ENCODE measurements around the gene CHST15.

Gene CHST15

DNA sequence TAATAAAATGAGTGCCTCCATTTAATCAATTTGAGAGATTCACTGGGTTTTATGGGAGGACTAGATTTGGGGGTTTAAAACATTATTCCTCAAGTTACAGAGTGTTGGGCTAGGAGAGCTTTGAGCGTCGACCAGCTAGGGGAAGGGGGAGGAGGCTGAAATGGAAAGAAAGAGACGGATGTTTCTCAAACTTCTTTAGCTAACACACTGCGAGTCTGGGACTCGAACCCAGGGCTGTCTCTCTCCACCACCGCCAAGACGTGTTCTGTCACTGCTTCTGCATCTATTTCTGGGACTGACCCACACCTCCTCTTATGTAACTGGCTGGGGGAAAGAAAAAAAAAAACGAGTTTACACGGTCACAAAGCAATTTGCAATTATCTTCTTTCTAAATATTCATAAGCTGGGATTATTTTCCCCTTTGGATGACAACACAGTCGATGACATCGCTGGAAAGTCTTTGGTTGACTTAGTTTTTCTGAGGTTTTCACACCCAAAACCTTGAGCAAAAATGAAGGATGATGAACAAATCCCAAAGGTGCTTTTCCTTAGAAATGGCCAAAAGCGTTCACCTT, 27.2 kb downstream of the CHST15 start:
- DNase-seq (ENCODE audit: low read depth, low spot score), result no peak

DNA sequence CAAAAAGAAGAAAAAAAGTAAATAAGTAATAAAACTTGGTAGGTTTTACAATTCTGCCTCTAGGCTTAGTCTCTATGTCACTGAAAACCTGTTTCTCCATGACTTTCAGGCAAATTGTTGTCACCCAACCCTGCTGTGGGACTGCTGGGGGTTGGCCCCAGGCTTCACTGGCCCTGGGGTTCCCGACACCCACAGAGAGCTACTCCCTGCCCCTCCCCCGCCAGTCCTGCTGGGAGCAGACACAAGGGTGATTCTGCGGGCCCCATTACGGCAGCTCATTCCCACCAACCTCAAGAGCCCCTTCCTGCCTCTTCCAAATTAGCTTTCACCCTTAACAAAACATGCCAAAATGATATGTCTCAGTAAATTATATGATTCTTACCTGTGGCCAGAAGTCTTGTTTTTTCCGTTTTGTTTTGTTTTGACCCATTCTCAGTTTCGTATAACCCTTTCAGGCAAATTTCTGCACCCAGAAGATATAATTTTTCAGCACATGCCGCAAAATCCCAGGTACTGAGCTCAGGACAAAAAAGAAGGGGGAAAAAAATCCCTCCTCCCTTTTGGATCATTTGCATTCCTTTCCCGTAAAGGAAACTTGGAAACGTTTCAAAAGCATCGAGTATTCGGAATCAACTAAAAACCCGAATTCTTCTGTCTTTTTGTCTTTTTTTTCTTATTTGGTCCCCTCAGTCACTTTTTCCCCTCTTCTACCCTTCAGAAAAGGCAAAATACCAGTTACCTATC, 27.8 kb downstream of the CHST15 start:
- no peak for DNase-seq (ENCODE audit: low read depth, low spot score)

DNA sequence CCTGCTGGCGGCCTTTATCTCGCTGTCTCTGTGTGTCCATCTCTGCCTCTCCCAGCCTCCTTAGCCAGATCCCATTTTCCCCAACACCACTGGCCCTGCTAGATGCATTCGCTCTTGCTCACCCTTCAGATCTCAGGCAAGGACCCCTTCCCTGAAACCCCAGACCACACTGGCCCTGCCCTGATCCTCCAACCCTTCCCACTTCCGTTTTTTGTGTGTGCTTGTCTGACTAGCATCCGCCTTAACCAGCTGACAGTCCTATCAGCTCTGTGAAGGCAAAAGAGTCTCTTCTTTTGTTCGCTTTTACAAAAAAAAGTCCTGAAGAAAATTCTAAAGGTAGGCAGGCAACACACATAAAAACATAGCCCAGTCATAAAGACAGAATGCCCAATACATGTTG, 28.7 kb downstream of the CHST15 start:
- no peak for DNase-seq (ENCODE audit: low read depth, low spot score)

DNA sequence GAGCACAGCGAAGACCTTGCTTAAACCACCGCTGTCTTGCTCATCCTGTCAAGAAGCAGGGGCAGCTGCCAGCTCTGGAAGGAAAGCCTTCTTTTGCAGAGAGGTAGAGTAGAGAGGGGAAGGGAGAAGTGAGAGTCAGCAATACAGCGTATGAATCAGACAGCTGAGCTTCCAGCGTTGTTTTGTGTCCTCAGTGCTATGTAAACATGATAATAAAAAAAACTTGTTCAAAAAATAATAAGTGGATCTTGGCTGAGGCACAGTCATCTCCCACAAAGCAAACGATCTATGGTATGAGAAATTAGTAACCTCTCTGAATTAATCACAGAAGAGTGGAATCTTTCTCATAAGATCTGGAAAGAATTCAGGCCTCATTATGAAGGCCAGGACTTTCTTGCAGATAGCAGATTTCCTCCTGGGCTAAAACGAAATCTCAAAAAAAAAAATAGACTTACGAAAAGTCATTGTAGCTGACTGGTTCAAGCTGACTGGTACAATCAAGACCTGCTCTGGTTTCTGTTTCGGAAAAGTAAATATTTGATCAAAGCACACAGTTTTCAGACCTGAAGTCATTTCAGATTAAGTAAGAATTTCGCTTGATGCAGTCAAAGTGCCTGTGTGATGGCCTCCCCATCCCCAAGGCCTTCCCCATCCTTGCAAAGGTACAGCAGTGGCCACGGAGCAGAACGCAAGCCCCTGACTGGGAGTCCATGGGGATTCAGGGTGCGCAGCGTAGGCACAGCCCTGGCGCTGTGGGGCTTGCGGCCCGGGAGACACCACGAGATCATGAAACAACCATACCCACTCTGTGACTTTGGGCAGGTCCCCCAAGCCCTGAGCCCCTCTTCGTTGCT, 29.4 kb downstream of the CHST15 start:
- no peak for DNase-seq (ENCODE audit: low read depth, low spot score)

DNA sequence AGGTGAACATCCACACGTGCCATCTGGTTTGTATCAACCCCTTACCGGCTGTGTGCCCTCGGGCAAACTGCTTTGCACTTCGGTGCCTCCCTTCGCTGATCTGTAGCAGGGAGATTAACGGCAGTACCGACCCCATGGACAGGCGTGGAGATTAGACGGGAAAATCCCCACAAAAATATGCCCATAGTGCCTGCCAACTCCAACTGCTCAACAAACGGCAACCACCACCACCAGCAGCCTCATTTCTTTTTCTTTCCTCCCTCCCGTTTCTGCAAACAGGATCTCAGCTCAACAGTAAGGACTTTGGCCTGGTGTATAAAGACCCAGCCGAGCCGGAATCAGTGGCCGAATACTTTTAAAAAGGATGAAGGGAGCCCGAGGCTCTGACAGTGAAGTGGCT, 31.0 kb downstream of the CHST15 start:
- DNase-seq (ENCODE audit: low read depth, low spot score), result no peak

DNA sequence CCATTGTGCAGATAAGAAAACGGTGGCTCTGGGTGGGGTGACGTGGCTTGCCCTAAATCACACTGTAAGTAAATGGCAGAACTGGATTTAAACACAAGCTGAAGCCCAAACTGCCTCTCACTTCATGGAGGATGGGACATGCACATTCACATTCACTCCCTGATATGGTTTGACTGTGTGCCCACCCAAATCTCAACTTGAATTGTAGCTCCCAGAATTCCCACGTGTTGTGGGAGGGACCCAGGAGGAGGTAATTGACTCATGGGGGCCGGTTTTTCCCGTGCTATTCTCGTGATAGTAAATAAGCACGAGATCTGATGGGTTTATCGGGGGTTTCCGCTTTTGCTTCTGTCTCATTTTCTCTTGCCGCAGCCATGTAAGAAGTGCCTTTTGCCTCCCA, 32.4 kb downstream of the CHST15 start:
- no peak for DNase-seq (ENCODE audit: low read depth, low spot score)

DNA sequence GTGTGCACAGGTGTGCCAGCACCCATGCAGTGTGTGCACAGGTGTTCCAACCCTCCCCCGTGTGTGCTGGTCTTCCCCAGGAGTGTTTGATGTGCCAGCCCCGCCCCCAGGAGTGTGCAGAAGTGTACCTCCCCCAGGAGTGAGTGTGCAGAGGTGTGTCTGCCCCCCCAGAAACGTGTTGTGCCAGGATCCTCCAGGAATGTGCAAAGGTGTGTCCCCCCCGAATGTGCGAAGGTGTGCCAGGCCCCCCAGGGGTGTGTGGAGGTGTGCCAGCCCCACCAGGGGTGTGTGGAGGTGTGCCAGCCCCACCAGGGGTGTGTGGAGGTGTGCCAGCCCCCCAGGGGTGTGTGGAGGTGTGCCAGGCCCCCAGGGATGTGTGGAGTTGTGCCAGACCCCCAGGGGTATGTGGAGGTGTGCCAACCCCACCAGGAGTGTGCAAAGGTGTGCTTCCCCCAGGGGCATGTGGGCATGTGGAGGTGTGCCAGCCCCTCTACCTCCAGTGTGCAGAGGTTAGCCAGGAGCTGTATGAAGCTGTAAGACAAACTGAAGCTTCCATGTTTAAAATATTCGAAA, 33.2 kb downstream of the CHST15 start:
- no peak for DNase-seq (ENCODE audit: low read depth, low spot score)

DNA sequence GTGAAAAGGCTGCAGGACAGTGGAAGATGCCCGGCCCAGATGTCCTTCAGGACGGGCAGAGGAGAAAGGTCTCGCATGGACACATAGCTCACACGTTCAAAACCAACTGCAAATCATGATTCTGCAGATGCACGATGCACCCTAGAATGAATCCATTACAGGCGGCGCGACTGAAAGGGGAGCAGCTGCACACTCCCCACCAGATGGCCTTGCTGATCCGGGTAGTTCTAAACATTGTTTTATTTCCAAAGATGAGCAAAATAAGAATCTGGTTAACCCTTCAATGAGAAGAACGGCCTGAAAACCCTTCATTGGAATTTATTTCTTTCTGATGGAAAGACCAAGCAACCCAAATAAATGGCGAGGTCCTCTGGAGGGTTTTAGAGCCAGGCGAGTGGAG, 33.8 kb downstream of the CHST15 start:
- no peak for DNase-seq (ENCODE audit: low read depth, low spot score)

DNA sequence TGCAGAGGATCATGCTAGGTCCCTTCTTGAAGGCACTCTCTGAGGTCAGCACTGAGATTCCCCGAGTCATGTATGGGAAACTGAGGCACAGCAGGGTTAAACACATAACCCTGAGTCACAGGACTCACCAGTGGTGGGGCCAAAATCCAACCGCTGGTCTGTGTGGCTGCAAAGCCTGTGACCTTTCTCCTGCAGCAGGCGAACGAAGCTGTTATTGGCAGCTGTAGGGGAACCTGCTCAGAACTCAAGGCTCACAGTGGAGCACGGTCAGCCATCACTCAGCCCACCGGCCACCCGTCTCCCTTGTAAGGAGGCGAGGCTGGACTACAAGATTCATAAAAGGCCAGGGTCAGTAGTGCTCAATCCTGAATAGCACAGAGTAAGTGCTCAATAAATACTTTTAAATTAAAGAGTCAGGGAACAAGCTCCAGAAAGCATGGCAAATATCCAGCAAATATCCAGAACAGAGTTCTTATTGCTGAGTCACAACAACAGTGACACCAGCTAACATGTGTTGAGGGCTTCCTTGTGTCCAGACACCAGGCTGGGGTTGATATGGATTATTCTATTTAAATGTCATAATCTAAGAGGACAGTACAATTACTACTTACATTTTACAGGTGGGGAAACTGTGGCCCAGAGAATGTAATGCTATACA, 34.9 kb downstream of the CHST15 start:
- no peak for DNase-seq (ENCODE audit: low read depth, low spot score)

DNA sequence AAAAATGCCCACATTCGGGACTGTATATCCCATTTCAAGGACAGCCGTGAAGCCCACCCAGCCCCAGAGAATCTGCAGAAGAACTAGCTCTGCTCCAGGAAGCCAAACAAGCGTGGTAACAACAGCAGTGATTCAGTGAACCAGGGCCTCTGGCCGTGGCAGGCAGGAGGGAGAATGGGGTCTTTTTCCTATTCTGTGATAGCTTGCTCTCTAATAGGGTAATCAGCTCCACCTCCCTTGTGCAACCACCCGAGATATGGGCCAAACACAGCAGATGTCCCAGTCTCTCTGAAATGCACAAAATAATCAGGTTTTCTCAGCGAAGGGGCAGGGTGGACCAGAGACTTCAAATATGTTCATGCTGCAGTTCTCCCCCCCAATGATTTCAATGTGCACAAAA, 35.8 kb downstream of the CHST15 start:
- DNase-seq (ENCODE audit: low read depth, low spot score), result no peak

DNA sequence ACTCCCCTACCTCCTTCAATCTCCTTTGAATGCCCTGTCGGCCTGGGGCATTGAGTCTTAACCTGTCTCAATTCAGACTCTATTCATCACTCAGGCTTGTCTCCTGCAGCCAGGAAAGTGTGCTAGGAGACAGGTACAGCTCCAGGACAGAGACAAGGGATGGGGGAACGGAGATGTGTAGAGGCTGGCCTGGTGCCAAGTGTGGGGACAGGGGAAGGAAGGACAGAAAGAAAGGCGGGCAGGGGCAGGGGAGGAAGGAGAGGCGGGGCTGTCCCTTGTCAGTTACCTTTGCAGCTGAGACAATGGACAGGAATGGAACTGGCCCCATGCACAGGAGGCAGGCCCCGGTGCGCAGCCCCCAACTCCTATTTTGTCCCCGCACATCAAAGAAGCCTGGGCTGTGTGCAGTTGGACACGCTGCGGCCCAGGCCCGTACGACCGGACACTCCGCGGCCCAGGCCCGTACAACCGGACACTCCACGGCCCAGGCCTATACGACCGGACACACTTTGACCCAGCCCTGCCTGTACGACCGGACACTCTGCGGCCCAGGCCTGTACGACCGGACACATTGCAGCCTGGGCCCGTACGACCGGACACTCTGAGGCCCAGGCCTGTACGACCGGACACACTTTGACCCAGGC, 36.9 kb downstream of the CHST15 start:
- no peak for DNase-seq (ENCODE audit: low read depth, low spot score)

DNA sequence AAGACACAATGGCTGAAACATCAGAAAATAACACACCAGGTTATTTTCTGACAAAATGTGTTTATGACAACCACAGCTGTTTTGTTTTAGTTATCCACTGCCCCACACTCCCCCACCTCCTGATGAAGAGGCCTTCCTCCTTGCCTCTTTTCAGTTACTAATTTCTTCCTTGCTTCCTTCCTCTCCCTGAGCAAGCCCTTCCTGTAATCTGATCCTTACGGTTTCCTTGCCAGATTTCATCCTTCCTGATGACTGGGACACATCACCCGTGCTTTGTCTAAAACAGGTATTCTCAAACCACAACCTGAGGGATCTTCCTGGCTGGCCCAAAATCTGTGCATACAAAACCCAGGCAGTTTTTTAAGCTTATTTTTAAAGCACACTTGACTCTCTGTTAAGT, 39.4 kb downstream of the CHST15 start:
- DNase-seq (ENCODE audit: low read depth, low spot score), result no peak

DNA sequence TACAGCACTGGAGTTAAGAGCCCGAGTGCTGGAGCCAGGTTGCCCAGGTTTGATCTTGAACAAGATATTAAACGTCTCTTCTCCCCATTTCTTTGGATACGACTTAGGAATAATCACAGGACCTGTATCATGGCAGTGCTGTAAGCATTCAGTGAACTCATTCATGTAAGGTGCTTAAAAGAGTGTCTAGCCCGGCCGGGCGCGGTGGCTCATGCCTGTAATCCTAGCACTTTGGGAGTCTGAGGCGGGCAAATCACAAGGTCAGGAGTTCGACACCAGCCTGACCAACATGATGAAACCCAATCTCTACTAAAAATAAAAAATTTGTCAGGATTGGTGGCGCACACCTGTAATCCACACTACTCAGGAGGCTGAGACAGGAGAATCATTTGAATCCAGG, 40.8 kb downstream of the CHST15 start:
- no peak for DNase-seq (ENCODE audit: low read depth, low spot score)

DNA sequence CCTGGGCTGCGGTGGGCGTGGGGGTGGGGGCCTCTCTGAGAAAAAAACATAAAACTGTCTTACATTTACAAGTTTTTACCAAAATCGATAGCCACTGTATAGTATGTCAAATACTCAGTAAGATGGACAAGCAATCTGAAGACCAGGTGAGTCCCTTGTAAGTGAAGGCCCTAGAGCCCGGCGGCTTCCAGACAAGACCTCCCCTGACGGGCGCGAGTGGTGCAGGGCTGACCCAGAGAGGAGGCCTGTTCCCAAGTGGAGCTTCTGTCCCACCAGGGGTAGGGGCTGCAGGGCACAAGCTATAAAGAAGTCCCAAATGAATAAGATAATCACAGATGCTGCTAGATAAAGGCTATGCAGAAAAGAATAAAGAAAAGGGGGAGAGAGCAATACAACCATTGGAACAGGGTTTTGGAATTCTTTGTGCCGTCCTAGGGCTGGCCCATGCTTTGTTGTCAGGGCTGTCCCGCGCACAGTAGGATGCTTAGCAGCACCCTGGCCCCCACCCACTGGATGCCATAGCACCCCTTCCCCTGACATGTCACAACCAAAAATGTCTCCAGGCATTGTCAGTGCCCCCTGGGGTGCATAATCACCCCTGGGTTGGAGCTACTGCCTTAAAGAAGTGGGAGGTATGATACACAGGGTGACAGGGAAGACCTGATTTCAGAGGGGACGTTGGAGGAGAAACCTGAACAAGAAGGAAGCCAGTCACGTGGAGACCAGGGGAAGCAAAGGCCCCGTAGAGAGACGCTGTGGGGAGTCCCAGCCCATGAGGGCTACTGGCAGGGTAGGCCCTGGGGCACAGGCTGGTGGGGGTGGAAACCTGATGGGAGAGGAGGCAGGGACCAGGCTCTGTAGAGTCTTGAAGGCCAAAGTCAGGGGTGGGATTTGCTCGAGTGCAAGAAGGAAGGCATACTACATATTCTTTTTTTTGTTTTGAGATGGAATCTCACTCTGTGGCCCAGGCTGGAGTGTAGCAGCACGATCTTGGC, 43.1 kb downstream of the CHST15 start:
- no peak for DNase-seq (ENCODE audit: low read depth, low spot score)

DNA sequence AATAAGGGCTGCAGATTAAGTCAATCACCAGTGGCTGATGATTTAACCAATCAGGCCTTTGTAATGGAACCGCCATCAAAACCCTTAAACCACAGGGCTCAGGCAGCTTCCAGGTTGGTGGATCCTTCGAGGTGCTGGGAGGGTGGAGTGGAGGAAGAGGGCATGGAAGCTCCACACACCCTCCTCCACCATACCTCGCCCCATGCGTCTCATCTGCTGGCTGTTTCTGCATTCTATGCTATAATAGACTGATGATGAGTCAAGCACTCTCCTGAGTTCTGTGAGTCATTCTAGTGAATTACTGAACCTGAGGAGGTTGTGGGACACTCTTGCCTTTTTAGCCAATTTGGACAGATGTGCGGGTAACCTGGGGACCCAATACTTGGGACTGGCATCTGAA, 43.9 kb downstream of the CHST15 start:
- no peak for DNase-seq (ENCODE audit: low read depth, low spot score)

DNA sequence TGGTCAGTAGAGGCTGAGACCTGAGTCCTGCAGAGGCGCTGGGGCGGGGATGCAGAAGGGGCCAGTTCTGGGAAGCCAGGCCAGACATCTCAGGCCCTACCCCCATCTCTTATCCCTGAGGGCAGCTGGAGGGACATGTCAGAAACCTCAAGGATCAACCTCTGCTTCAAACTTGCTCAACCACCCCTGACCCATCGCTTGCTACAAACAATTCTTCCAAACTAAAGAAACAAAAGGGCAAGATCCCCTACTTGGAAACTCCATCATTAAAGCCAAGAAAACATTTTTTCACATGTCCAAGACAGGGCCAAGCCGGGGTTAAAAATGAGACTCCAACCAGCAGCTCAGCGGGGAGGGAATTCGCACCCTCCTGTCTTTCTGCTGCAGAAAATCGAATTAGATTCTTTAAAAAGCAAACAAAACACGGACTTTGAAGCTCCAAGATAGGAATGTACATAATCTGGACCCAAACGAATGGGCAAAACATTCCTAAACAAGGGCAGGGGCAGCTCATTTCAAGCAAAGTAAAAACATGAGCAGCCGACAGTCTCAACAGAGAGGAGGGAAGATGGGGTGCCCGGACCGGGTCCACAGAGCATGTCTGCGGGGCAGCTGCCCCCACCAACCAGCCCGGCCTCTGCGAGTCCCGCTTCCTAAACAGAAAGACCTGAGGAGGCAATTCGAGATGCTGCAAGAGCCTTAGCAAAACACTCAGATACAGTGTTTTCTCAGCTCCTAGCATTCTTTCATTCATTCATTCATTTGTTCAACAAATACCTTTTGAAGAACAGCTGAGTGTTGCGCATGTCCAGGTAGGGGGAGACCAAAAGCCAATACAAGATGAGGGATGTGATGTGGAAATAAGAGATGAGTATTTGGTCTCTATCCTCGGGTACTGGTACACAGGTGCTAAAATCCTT, 44.8 kb downstream of the CHST15 start:
- no peak for DNase-seq (ENCODE audit: low read depth, low spot score)

DNA sequence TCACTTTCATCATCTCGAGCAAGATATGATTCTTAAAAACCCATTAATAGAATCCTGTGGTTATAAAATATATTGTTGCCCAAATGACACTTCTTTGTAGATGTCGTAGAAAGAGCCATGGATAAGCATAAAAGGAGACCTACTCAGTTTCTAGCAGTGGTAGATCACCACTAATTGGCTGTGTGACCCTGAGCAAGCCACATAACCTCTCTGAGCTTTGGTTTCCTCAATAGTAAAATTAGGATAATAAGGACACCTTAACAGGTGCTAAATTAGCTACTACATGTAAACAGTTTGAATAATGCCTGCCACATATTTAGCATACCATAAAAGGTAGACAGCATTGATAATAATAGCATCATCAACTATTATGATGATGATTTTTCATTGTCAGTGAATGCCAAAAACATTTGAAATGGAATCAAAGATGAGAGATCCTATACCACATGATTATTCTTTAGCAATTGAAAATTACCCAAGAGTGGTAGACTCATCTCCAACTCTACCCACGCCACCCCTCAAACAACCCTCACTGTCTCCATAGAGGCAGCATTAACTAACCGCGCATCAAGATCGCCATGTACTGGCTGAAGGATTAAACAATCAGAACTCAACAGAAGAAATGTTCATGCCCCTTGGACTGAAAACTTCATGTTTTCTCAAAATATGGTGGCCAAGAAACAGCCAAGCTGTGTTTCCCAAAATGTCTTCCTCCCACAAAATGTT, 45.8 kb downstream of the CHST15 start:
- DNase-seq (ENCODE audit: low read depth, low spot score), result no peak

DNA sequence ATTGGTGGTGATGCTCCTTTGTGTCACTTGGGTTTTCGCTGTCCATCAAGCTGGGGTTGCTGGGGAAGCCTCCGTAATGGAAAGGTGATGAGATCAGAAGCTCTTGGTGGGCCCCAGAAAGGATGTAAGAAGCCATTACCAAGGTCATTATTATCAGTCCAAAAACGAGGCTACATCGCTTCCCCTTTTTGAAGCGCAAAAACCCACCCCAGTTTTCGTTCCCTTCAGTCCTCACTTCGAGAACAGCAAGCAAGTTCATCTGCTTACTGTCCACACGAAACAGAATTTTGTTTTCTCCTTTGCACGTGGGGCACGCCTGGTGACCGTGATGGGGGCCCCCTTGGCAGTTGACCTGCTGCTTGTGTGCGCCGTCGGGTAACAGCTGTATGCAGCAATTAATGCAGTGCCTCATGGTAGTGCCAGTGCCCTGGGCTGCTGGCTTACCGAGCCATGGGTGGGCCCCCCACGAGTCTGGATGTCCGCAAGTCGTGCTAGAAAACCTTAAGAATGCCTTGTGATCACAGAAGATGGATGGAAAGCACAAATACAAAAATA, 47.5 kb downstream of the CHST15 start:
- DNase-seq (ENCODE audit: low read depth, low spot score), result no peak
